Limb (tissue), 2 donors: ENCODE measurements around the gene NDUFB3.

Source experiments
- DNase-seq, 2 donors: peaks; one replicate each; pipeline ENCODE4 v3.0.0-alpha.2; 2016; ENCODE audit errors: extremely low spot score in 2 of 2

Gene NDUFB3

GRCh38 chr2:201128033-201128432 lies 56.2 kb downstream of the NDUFB3 start:
- no peak for DNase-seq

GRCh38 chr2:201128933-201129505 lies 57.2 kb downstream of the NDUFB3 start:
- no peak for DNase-seq

- no peak for DNase-seq
Measured at GRCh38 chr2:201130524-201131186, 58.9 kb downstream of the NDUFB3 start.

GRCh38 chr2:201132518-201132917 lies 60.7 kb downstream of the NDUFB3 start:
- no peak for DNase-seq
